Astrocyte of the spinal cord (primary cell): ENCODE measurements around the gene SHE.

Experiments used
- DNase-seq: peaks from one replicate; pipeline ENCODE4 v3.0.0; 2011; ENCODE audit warnings: low read depth, low spot score
- H3K4me3 ChIP-seq: 2 replicates; pipeline ENCODE4 v1.5.1; 2011; ENCODE audit warnings: low read depth, mild to moderate bottlenecking, low read length, moderate library complexity
- in situ Hi-C: cut with HindIII; loops from 2 replicates; pipeline ENCODE4 v1.10.0; 2017; ENCODE audit warnings: low sequenced_read_pairs
- TF ChIP-seq, protein P1 (sequence below): IDR thresholded peaks from 2 replicates; pipeline ENCODE4 v1.5.1; 2012; ENCODE audit warnings: low read depth, mild to moderate bottlenecking, low read length, inconsistent platforms

Gene SHE

DNA sequence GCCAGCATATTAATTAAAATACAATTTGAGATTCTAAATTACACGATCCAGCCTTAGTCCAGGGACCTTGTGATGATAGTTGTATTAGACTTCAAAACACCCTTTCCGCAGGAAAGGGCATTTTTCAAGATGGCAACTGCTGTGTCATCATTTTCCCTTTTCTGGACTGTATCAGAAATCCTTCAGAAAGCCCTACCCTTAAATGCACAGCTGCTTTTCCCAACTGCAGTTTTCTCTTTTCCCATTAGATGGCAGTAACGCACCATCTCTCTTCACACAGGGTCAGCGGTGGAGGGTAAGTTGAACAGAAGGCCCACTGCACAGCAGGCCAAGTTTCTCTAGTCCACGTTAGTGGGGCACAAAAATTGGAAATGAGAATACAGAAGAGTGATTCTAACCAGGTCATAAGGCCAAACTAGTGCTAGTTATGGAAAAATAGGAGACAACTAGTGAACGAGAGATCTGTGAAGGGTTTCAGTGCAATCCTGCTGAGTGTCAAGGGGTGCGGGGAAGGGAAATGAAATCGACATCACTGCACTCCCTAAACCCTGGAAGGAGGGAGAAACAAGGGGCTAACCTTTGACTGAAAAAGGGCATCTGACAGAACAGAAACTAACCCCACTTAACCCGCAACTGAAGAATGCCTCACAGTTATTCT, 22.3 kb downstream of the SHE start:
- TF ChIP-seq, protein P1, sequence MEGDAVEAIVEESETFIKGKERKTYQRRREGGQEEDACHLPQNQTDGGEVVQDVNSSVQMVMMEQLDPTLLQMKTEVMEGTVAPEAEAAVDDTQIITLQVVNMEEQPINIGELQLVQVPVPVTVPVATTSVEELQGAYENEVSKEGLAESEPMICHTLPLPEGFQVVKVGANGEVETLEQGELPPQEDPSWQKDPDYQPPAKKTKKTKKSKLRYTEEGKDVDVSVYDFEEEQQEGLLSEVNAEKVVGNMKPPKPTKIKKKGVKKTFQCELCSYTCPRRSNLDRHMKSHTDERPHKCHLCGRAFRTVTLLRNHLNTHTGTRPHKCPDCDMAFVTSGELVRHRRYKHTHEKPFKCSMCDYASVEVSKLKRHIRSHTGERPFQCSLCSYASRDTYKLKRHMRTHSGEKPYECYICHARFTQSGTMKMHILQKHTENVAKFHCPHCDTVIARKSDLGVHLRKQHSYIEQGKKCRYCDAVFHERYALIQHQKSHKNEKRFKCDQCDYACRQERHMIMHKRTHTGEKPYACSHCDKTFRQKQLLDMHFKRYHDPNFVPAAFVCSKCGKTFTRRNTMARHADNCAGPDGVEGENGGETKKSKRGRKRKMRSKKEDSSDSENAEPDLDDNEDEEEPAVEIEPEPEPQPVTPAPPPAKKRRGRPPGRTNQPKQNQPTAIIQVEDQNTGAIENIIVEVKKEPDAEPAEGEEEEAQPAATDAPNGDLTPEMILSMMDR: peak; percentile 91
- peak; percentile 87 for DNase-seq
- H3K4me3 ChIP-seq: no peak overlapping the region
- in situ Hi-C loops: no loop called here

DNA sequence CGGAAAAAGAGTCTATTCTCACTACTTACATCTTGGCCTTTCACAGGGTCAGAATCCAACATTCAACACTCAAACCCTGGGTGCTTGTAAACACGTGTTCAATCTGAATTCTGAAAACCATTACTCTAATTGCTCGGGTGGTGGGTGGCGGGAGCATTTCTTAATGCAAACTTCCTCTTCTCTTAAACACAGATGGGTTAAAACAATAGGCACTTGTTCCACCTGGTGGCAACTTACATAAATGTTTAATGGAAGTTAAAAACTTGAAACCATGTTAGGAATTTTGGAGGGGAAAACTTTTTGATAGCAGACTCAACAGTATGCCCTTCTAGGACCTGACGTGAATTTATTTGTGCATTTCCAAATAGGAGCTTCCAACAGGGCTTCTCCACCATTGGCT, 23.6 kb downstream of the SHE start:
- in situ Hi-C loops: no loop called here
- DNase-seq: peak; percentile 30
- TF ChIP-seq, protein P1: no peak

DNA sequence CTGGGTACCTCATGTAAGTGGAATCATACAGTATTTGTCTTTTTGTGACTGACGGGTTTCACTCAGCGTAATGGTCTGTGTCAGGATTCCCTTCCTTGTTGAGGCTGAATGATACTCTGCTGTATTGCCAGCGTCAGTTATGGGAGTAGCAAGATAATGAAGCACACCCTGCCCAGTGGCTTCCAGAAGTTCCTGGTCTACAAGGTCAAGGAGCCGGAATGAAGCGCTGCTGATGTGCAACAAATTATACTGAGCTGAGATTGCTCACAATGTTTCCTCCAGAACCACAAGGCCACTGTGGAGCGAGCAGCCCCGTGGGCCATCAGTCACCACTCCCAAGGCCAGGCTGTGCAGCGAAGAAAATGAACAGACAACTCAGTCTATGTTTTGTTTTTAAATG, 24.2 kb downstream of the SHE start:
- in situ Hi-C loops: no loop called here
- no peak for DNase-seq
- TF ChIP-seq, protein P1: no peak
- no peak overlapping the region for H3K4me3 ChIP-seq

More for the DNA sequence above, 23.6 kb downstream of the SHE start:
- no peak overlapping the region for H3K4me3 ChIP-seq

DNA sequence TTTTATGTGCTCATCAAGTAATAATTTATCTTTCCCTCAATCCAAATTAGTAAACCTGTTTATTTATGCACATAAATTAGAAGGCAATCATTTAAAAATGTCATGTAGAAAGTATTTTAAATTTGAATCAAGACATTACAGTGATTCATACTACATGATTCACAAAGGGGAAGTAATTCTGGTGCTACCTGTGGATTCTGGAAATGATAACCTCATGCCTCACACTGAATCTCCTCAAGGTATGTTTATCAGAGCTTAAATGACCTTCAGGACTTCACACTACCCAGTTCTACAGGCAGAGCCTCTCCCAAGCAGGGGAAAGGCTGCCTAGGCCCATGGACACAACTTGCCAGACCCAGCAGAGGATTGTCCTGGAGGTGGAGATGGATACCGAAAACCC, 25.4 kb downstream of the SHE start:
- TF ChIP-seq, protein P1: no peak
- in situ Hi-C loops: no loop called here
- no peak for DNase-seq
- no peak overlapping the region for H3K4me3 ChIP-seq

DNA sequence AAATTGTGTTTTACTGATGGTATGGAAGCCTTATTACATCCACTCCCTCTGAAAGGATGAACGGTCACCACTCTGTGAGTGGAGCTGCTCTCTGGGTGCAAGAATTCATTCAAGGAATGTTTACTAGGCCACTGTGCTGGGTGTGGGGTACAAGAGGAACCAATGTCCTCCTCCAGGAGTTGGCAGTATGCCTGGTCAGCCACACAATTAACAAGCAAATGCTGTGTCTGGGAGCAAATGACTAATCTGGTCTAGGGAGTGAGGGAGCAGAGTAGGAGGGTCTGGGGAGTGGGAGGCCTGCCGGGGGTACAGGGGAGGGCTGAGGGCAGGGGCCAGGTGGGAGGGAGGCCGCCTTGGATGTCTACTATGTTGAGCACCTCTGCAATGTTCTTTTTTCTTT, 27.4 kb downstream of the SHE start:
- no peak overlapping the region for H3K4me3 ChIP-seq
- DNase-seq: peak; percentile 84
- TF ChIP-seq, protein P1: no peak
- in situ Hi-C loops: no loop called here

DNA sequence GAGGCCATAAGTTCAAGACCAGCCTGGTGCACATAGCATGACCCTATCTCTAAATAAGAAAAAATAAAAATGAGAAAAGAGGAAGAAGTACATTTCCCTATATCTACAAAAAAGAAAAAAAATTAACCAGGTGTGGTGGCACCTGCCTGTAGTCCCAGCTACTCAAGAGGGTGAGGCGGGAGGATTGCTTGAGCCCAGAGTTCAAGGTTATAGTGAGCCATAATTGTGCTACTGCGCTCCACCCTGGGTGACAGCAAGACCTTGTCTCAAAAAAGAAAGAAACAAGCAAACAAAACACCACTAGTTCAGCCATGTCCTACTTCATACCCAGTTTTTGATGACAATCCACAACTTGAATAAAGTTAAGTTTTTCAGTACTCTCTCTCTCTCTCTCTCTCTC, 30.9 kb downstream of the SHE start:
- no peak for DNase-seq
- TF ChIP-seq, protein P1: no peak
- H3K4me3 ChIP-seq: no peak overlapping the region
- in situ Hi-C loops: no loop called here
